GM20000 (cell line): ENCODE measurements around the gene AP1S2.
"Not testable (repeated sequence)": the region's sequence is repeated elsewhere in the genome, so short reads cannot be mapped to it uniquely, and the experiment has no call there.

ENCODE experiments used
- DNase-seq: peaks from one replicate; pipeline ENCODE4 v3.0.0; 2012; ENCODE audit warnings: low spot score
- CTCF ChIP-seq: IDR thresholded peaks from 2 replicates; pipeline ENCODE4 v1.5.1; 2012; ENCODE audit warnings: mild to moderate bottlenecking, control low read depth; ENCODE audit errors: extremely low read depth, missing control alignments

AP1S2 gene

DNA sequence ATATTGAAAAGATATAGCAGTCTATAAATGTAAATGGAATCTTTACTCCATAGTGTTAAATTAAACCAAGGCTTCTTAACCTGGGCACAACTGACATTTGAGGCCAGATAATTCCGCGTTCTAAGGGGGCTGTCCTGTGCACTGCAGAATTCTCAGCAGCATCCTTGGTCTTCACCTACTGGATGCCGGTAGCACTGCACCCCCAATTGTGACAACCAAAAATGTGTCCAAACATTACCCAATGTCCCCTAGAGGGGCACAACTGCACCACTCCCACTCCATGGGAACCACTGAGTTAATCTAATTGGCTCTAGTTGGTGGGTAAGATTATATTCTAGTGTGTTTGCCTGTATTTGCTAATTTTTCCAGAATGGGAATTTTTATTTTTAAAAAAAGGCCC, 16.6 kb downstream of the AP1S2 start:
- no peak for DNase-seq
- no peak for TF ChIP-seq CTCF

- TF ChIP-seq CTCF: no peak
- DNase-seq: no peak
These were observed 19.6 kb downstream of the AP1S2 start for GRCh38 chrX:15834827-15835595.

- no peak for DNase-seq
- TF ChIP-seq CTCF: no peak
These were observed 20.6 kb downstream of the AP1S2 start for GRCh38 chrX:15834053-15834452.

- not testable (repeated sequence) for DNase-seq
These were observed 23.3 kb downstream of the AP1S2 start for GRCh38 chrX:15831347-15831746.

DNA sequence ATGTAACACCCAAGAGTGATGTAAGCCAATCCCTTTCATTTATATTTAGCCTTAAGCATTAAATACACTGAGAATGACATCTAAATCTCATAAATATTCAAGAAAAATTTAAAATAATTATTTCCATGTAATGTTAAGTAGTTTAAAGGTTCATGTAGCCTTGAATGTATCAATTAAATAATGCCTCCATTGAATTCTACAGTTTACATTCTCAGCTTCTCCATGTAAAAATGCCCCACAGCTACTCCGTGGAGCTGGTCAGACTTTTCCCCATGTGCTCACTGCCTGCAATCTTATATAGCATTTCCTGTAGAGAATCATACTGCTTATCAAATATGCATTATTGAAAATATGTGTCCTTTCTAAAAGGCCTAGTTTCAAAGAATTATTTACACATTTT, 25.4 kb downstream of the AP1S2 start:
- TF ChIP-seq CTCF: no peak
- no peak for DNase-seq

DNA sequence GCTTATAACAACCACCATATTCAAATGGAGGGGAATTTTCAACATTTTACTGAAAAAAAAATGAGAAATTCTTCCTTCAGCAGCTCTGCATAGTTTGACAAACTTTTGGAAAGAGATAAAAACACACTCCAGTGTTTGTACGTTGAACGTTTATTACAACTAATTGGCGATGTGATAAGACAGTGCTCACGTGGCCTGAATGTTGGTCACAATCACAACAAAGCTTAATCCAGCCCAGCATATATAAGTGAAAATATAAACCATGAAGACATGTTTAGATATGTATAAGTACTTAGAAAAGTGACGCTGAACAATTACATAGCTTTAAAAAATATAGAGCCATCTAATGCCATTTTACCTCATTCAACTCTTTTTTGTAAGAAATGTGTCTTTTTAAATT, 28.7 kb downstream of the AP1S2 start:
- TF ChIP-seq CTCF: no peak
- no peak for DNase-seq

DNA sequence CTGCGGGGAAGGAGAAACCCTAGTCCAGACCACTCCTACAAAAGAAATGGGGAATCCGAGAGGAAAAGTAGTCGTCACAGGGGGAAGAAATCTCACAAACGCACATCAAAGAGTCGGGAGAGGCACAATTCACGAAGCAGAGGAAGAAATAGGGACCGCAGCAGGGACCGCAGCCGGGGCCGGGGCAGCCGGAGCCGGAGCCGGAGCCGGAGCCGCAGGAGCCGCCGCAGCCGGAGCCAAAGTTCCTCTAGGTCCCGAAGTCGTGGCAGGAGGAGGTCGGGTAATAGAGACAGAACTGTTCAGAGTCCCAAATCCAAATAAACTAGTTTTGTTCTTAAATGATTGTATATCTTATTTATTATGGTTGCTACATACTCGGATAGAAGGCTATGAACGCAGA, 31.7 kb downstream of the AP1S2 start:
- no peak for DNase-seq
- no peak for TF ChIP-seq CTCF
